Measurements from ENCODE around the gene C12orf57. TPM values are rescaled to one million over a fixed set of nuclear protein-coding genes. Genes with fewer than 3 reads are reported as not detected.

C12orf57 gene
- total and polyA plus RNA-seq, 2 of the 8 experiments (the other 6 are each of a cell fraction or from before 2014, with no cell fraction given), result 174 to 993 TPM

DNA sequence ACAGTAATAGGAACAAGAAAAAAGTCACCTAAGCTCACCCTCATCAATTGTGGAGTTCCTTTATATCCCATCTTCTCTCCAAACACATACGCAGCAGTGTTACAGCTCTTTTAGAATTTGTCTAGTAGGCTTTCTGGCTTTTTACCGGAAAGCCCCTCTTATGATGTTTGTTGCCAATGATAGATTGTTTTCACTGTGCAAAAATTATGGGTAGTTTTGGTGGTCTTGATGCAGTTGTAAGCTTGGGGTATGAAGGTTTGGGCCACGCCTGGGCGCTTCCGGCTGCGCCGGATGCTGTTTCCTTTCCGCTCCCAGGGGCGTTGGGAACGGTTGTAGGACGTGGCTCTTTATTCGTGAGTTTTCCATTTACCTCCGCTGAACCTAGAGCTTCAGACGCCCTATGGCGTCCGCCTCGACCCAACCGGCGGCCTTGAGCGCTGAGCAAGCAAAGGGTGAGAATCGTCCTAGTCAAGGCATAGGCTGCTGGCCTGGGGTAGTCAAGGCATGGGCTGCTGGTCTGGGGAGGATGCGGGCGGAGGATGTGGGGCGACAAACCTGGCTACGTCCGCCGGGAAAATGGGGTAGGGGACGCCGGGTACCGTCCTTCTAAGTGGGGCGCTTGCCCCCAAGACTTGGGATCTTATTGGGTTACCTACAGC is at the start of gene C12orf57, which contains the start of gene RNU7-1 (continued):
- TF ChIP-seq, protein P1, sequence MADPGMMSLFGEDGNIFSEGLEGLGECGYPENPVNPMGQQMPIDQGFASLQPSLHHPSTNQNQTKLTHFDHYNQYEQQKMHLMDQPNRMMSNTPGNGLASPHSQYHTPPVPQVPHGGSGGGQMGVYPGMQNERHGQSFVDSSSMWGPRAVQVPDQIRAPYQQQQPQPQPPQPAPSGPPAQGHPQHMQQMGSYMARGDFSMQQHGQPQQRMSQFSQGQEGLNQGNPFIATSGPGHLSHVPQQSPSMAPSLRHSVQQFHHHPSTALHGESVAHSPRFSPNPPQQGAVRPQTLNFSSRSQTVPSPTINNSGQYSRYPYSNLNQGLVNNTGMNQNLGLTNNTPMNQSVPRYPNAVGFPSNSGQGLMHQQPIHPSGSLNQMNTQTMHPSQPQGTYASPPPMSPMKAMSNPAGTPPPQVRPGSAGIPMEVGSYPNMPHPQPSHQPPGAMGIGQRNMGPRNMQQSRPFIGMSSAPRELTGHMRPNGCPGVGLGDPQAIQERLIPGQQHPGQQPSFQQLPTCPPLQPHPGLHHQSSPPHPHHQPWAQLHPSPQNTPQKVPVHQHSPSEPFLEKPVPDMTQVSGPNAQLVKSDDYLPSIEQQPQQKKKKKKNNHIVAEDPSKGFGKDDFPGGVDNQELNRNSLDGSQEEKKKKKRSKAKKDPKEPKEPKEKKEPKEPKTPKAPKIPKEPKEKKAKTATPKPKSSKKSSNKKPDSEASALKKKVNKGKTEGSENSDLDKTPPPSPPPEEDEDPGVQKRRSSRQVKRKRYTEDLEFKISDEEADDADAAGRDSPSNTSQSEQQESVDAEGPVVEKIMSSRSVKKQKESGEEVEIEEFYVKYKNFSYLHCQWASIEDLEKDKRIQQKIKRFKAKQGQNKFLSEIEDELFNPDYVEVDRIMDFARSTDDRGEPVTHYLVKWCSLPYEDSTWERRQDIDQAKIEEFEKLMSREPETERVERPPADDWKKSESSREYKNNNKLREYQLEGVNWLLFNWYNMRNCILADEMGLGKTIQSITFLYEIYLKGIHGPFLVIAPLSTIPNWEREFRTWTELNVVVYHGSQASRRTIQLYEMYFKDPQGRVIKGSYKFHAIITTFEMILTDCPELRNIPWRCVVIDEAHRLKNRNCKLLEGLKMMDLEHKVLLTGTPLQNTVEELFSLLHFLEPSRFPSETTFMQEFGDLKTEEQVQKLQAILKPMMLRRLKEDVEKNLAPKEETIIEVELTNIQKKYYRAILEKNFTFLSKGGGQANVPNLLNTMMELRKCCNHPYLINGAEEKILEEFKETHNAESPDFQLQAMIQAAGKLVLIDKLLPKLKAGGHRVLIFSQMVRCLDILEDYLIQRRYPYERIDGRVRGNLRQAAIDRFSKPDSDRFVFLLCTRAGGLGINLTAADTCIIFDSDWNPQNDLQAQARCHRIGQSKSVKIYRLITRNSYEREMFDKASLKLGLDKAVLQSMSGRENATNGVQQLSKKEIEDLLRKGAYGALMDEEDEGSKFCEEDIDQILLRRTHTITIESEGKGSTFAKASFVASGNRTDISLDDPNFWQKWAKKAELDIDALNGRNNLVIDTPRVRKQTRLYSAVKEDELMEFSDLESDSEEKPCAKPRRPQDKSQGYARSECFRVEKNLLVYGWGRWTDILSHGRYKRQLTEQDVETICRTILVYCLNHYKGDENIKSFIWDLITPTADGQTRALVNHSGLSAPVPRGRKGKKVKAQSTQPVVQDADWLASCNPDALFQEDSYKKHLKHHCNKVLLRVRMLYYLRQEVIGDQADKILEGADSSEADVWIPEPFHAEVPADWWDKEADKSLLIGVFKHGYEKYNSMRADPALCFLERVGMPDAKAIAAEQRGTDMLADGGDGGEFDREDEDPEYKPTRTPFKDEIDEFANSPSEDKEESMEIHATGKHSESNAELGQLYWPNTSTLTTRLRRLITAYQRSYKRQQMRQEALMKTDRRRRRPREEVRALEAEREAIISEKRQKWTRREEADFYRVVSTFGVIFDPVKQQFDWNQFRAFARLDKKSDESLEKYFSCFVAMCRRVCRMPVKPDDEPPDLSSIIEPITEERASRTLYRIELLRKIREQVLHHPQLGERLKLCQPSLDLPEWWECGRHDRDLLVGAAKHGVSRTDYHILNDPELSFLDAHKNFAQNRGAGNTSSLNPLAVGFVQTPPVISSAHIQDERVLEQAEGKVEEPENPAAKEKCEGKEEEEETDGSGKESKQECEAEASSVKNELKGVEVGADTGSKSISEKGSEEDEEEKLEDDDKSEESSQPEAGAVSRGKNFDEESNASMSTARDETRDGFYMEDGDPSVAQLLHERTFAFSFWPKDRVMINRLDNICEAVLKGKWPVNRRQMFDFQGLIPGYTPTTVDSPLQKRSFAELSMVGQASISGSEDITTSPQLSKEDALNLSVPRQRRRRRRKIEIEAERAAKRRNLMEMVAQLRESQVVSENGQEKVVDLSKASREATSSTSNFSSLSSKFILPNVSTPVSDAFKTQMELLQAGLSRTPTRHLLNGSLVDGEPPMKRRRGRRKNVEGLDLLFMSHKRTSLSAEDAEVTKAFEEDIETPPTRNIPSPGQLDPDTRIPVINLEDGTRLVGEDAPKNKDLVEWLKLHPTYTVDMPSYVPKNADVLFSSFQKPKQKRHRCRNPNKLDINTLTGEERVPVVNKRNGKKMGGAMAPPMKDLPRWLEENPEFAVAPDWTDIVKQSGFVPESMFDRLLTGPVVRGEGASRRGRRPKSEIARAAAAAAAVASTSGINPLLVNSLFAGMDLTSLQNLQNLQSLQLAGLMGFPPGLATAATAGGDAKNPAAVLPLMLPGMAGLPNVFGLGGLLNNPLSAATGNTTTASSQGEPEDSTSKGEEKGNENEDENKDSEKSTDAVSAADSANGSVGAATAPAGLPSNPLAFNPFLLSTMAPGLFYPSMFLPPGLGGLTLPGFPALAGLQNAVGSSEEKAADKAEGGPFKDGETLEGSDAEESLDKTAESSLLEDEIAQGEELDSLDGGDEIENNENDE (IDR thresholded peaks at IDR 0.05; ENCODE audit: insufficient replicate concordance, low read length), result peak; percentile 70
- TF ChIP-seq KDM1A (IDR thresholded peaks at IDR 0.05; ENCODE audit: borderline replicate concordance, low read length) (no peak), EZH2 (IDR thresholded peaks at IDR 0.05; ENCODE audit: low read depth, low read length, severe bottlenecking) (no peak), NANOG (IDR thresholded peaks at IDR 0.05; ENCODE audit: insufficient read depth, low read depth, low read length, poor library complexity, severe bottlenecking) (no peak), MAFK (IDR thresholded peaks at IDR 0.05; ENCODE audit: low read depth, low read length) (peak; percentile 57; the same call in 1 of the 2 replicates), HDAC6 (IDR thresholded peaks at IDR 0.05; ENCODE audit: low read depth, low read length) (no peak), CHD2 (IDR thresholded peaks at IDR 0.05; ENCODE audit: low read length) (peak; percentile 65), CTBP2 (IDR thresholded peaks at IDR 0.05; ENCODE audit: borderline replicate concordance, insufficient read depth, insufficient read length, low read length) (no peak), CHD1 (IDR thresholded peaks at IDR 0.05; ENCODE audit: low read depth, low read length) (no peak), CREB1 (IDR thresholded peaks at IDR 0.05) (0 out of 2 replicates have a peak, but pooled peaks have one; percentile 13), TEAD4 (IDR thresholded peaks at IDR 0.05; ENCODE audit: low read depth, low read length) (no peak)

All from H1 (cell line).